ENCODE data around the gene PLCB1. TPM values are rescaled to one million over a fixed set of nuclear protein-coding genes. Genes with fewer than 3 reads are reported as not detected.

The PLCB1 gene
- total RNA-seq, 1 donor from 2014 or later = 6.3 TPM

DNA sequence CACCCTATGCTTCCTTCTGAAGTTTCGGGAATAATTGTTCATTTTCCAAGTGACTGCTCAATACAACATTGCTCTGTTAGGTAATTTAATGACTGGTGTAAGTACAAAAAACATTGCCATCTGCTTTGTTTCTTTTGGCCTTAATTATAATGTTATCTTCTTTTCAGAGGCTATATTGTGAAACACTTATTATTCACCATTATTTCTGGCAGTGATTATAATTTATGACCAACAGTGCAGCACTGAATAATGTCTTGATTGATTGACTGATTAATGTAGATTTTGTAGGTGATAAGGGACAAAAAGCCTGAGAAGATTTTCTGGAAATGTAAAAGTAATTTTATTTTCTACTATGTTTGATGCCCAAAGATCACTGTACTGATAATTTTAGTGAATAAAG is 377.7 kb downstream of the PLCB1 start:
- H3K4me3 ChIP-seq = no peak overlapping the region
- DNase-seq (no peak), ATAC-seq (no peak)
- H3K36me3 ChIP-seq = no peaks in the 10 kb centered on the region
- H3K27ac ChIP-seq = no peak overlapping the region
- H3K9me3 ChIP-seq = no peaks in the 10 kb centered on the region
- H3K27me3 ChIP-seq (ENCODE audit: low read depth) = no peaks in the 10 kb centered on the region
- intact Hi-C loops (cut with DNase I) = no loop called here
- TF ChIP-seq, protein P1, sequence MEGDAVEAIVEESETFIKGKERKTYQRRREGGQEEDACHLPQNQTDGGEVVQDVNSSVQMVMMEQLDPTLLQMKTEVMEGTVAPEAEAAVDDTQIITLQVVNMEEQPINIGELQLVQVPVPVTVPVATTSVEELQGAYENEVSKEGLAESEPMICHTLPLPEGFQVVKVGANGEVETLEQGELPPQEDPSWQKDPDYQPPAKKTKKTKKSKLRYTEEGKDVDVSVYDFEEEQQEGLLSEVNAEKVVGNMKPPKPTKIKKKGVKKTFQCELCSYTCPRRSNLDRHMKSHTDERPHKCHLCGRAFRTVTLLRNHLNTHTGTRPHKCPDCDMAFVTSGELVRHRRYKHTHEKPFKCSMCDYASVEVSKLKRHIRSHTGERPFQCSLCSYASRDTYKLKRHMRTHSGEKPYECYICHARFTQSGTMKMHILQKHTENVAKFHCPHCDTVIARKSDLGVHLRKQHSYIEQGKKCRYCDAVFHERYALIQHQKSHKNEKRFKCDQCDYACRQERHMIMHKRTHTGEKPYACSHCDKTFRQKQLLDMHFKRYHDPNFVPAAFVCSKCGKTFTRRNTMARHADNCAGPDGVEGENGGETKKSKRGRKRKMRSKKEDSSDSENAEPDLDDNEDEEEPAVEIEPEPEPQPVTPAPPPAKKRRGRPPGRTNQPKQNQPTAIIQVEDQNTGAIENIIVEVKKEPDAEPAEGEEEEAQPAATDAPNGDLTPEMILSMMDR (IDR thresholded peaks at IDR 0.05) = no peak
- no peaks in the 10 kb centered on the region for H3K4me1 ChIP-seq

DNA sequence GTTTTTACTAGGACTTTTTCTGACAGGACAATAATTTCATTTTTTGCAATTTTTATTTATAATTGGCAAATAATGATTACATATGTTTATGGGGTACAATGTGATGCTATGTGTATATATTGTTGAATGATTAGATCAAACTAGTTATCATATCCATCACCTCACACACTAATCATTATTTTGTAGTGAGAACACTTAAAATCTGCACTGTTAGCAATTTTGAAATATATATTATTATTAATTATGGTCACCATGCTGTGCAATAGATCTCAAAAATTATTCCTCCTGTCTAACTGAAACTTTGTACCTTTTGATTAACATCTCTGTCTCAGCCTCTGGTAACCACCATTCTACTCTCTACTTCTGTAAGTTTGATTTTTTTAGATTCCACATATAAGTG is 378.7 kb downstream of the PLCB1 start:
- Histone ChIP-seq H3K4me1 (no peaks in the 10 kb centered on the region), H3K27me3 (ENCODE audit: low read depth) (no peaks in the 10 kb centered on the region), H3K4me3 (no peak overlapping the region), H3K36me3 (no peaks in the 10 kb centered on the region), H3K9me3 (no peaks in the 10 kb centered on the region), H3K27ac (no peak overlapping the region)
- TF ChIP-seq, protein P1 (IDR thresholded peaks at IDR 0.05) = no peak
- ATAC-seq (no peak), DNase-seq (no peak)
- intact Hi-C loops (cut with DNase I) = no loop called here

DNA sequence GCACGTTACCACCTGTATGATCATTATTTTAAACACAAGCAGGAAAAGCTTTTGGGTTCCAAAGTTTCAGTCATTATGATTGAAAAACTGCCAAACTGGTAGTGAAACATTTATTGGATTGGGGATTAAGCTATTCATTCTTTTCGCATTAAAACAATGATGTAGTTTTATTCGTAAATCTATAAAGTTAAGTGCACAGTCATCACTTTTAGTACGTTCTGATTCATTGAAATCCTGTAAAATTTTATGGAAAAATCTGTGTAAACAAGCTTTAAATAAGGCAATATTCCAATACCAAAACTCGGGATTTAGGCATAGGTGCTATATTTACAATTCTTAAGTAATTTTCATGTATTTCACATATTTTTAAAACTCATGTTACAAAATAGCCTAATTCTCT is 379.9 kb downstream of the PLCB1 start:
- H3K4me1 ChIP-seq = no peaks in the 10 kb centered on the region
- no peak overlapping the region for H3K4me3 ChIP-seq
- H3K9me3 ChIP-seq = no peaks in the 10 kb centered on the region
- H3K36me3 ChIP-seq = no peaks in the 10 kb centered on the region
- intact Hi-C loops (cut with DNase I) = no loop called here
- H3K27me3 ChIP-seq (ENCODE audit: low read depth) = no peaks in the 10 kb centered on the region
- DNase-seq = no peak
- TF ChIP-seq, protein P1 (IDR thresholded peaks at IDR 0.05) = no peak
- ATAC-seq = no peak
- H3K27ac ChIP-seq = no peak overlapping the region

DNA sequence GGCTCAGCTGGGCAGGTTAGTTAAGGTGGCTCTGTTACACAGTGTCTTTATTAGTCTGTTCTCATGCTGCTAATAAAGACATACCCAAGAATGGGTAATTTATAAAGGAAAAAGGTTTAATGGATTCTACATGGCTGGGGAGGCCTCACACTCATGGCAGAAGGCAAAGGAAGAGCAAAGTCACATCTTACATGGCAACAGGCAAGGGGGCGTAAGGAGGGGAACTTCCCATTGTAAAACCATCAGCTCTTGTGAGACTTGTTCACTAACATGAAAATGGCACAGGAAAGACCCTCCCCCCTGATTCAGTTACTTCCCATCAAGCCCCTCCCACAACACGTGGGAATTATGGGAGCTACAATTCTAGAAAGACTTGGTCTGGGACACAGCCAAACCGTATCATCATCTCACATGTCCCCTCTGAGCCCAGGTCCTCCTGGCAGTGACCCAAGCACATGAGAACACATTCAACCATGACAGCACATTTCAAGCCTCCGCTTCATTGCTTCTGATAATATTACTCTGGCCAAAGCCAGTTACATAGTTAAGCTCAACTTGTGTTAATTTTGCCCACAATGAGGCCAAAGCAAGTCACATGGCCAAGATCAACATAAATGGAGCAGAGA is 383.9 kb downstream of the PLCB1 start:
- no peaks in the 10 kb centered on the region for H3K4me1 ChIP-seq
- no peaks in the 10 kb centered on the region for H3K27me3 ChIP-seq (ENCODE audit: low read depth)
- no peaks in the 10 kb centered on the region for H3K36me3 ChIP-seq
- DNase-seq (no peak), ATAC-seq (no peak)
- no peaks in the 10 kb centered on the region for H3K9me3 ChIP-seq
- intact Hi-C loops (cut with DNase I) = no loop called here
- no peak overlapping the region for H3K4me3 ChIP-seq
- no peak overlapping the region for H3K27ac ChIP-seq
- TF ChIP-seq, protein P1 (IDR thresholded peaks at IDR 0.05) = no peak

DNA sequence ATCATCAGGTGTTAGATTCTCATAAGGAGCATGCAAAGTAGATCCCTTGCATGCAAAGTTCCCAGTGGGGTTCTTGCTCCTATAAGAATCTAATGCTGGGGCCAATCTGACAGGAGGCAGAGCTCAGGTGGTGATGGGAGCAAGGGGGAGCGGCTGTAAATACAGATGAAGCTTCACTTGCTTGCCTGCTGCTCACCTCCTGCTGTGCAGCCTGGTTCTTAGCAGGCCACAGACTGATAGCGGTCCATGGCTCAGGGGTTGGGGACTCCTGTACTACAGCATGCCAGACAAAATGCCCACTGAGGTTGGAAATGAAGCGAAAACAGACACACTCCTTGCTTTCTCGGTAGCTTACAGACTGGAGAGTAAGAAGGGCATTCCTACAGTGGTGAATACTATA is 386.8 kb downstream of the PLCB1 start:
- H3K27ac ChIP-seq = no peak overlapping the region
- DNase-seq (no peak), ATAC-seq (no peak)
- intact Hi-C loops (cut with DNase I) = no loop called here
- TF ChIP-seq, protein P1 (IDR thresholded peaks at IDR 0.05) = no peak
- no peaks in the 10 kb centered on the region for H3K36me3 ChIP-seq
- no peaks in the 10 kb centered on the region for H3K27me3 ChIP-seq (ENCODE audit: low read depth)
- no peaks in the 10 kb centered on the region for H3K9me3 ChIP-seq
- H3K4me1 ChIP-seq = no peaks in the 10 kb centered on the region
- H3K4me3 ChIP-seq = no peak overlapping the region
